Left lung (tissue), 10 donors: ENCODE results near the gene RAPGEF4. TPM values are rescaled to one million over a fixed set of nuclear protein-coding genes. Genes with fewer than 3 reads are reported as not detected.

ENCODE experiments used
- ATAC-seq: fragments of 200-7000 bp; cut with Tn5 transposase; one replicate; pipeline ENCODE4 v1.9.1; 2020; ENCODE audit warnings: moderate library complexity
- DNase-seq, 4 donors: peaks; one replicate each; pipeline ENCODE4 v3.0.0-alpha.2; 2013 to 2020
- H3K27ac ChIP-seq, 2 donors: fragments of 200-600 bp; sonication (generic) in 1 of 2; one replicate each; pipeline versions ENCODE4 v1.5.0 to v1.8.0; 2020 to 2021
- H3K27me3 ChIP-seq, 2 donors: fragments of 200-600 bp; sonication (generic) in 1 of 2; one replicate each; pipeline versions ENCODE4 v1.5.0 to v1.8.0; 2020 to 2021
- H3K36me3 ChIP-seq, 2 donors: fragments of 200-600 bp; sonication (generic) in 1 of 2; one replicate each; pipeline versions ENCODE4 v1.5.0 to v1.8.0; 2020 to 2021
- H3K4me1 ChIP-seq, 2 donors: fragments of 200-600 bp; one replicate each; pipeline ENCODE4 v1.8.0; 2021
- H3K4me3 ChIP-seq, 2 donors: fragments of 200-600 bp; sonication (generic) in 1 of 2; one replicate each; pipeline versions ENCODE4 v1.5.0 to v1.8.0; 2020 to 2021; ENCODE audit warnings: mild to moderate bottlenecking in 1 of 2
- H3K9me3 ChIP-seq, 2 donors: fragments of 200-600 bp; sonication (generic) in 1 of 2; one replicate each; pipeline versions ENCODE4 v1.5.0 to v1.8.0; 2020 to 2021
- CTCF ChIP-seq, 2 donors: fragments of 200-600 bp; sonication (generic) in 1 of 2; IDR thresholded peaks; one replicate each; pipeline versions ENCODE4 v1.5.0 to v1.8.0; 2021; ENCODE audit warnings: antibody characterized with exemption in 2 of 2
- intact Hi-C, 2 donors: fragments of 100-400 bp; cut with DNase I; formaldehyde crosslinking; loops; one replicate each; pipeline versions ENCODE4 v1.11.2 to v1.14.2; 2022
- polyA plus RNA-seq, 6 donors: library from polyadenylated mRNA; unstranded; fragments of 120-200 nt; gene quantifications; one replicate each; pipeline ENCODE4 v1.2.1, GENCODE V29; 2013; ENCODE audit not compliant: insufficient read length in 6 of 6
- total RNA-seq, 2 donors: library from RNA; stranded (reverse); fragmentation: NEBNext Ultra II Directional; extraction: Animal tissue kit (Norgen Biotek cat#: 25700); gene quantifications; one replicate each; pipeline ENCODE4 v1.2.1, GENCODE V29; 2021
- donor health status: DM: no; HTN: yes; CAD: no.
- donor health status: DM: no; HTN: no; CAD: no.

RAPGEF4 gene
- total and polyA plus RNA-seq, 8 donors: 9.1 to 16.2 (median 11.8) TPM

GRCh38 chr2:172705352-172705751 is 30.3 kb upstream of the RAPGEF4 start:
- H3K4me1 ChIP-seq: no peaks in the 10 kb centered on the region

DNA sequence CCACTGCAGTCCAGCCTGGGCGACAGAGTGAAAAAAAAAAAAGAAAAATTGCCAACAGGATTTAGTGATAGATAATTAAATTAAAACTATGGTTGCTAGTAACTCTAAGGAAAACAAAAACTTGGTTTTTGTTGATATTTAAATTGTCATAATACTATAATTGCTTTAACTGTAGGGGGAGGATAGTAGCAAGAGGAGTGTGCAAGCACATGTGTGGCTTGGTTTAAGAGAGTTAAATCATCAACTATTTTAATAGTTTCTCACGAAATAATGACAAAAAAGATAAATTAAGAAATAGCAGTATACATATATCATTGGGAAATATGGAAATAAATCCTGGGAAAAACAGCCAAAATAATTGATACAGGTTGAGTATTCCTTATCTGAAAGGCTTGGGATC is 27.4 kb upstream of the RAPGEF4 start:
- DNase-seq: no peak
- ATAC-seq: no peak
- peaks cover 8 to 16% of the 10 kb centered on the region in 2 donors for H3K27me3 ChIP-seq

More at GRCh38 chr2:172705352-172705751, 30.3 kb upstream of the RAPGEF4 start:
- TF ChIP-seq CTCF (IDR thresholded peaks at IDR 0.05): no peak
- H3K27ac ChIP-seq: no peak overlapping the region
- no peaks in the 10 kb centered on the region for H3K36me3 ChIP-seq
- peaks cover 8 to 13% of the 10 kb centered on the region in 2 donors for H3K27me3 ChIP-seq
- intact Hi-C loops: no loop called here
- DNase-seq (no peak), ATAC-seq (no peak)
- H3K4me3 ChIP-seq: no peak overlapping the region
- no peaks in the 10 kb centered on the region for H3K9me3 ChIP-seq

GRCh38 chr2:172709566-172710291 is 25.9 kb upstream of the RAPGEF4 start:
- H3K36me3 ChIP-seq: no peaks in the 10 kb centered on the region
- H3K27ac ChIP-seq: no peak overlapping the region
- intact Hi-C loops: no loop called here
- no peak overlapping the region for H3K4me3 ChIP-seq
- peaks cover 8 to 16% of the 10 kb centered on the region in 2 donors for H3K27me3 ChIP-seq
- TF ChIP-seq CTCF (IDR thresholded peaks at IDR 0.05): no peak
- ATAC-seq (no peak), DNase-seq (no peak)
- H3K9me3 ChIP-seq: no peaks in the 10 kb centered on the region
- no peaks in the 10 kb centered on the region for H3K4me1 ChIP-seq

More for the DNA sequence above, 27.4 kb upstream of the RAPGEF4 start:
- H3K27ac ChIP-seq: no peak overlapping the region
- intact Hi-C loops: no loop called here
- no peaks in the 10 kb centered on the region for H3K36me3 ChIP-seq
- H3K9me3 ChIP-seq: no peaks in the 10 kb centered on the region
- TF ChIP-seq CTCF (IDR thresholded peaks at IDR 0.05): no peak
- no peak overlapping the region for H3K4me3 ChIP-seq
- H3K4me1 ChIP-seq: no peaks in the 10 kb centered on the region

GRCh38 chr2:172710584-172711047 is 25.0 kb upstream of the RAPGEF4 start:
- DNase-seq: peak in 1 of 4 donors; percentile 43
- peak; percentile 95 for ATAC-seq
- H3K27me3 ChIP-seq: peaks cover 8 to 16% of the 10 kb centered on the region in 2 donors
- H3K36me3 ChIP-seq: no peaks in the 10 kb centered on the region
- H3K27ac ChIP-seq: no peak overlapping the region
- no peaks in the 10 kb centered on the region for H3K9me3 ChIP-seq
- no peaks in the 10 kb centered on the region for H3K4me1 ChIP-seq
- intact Hi-C loops: no loop called here
- peak; percentile 19 to 47 for TF ChIP-seq CTCF (IDR thresholded peaks at IDR 0.05)
- H3K4me3 ChIP-seq: no peak overlapping the region

GRCh38 chr2:172711110-172711509 is 24.5 kb upstream of the RAPGEF4 start:
- TF ChIP-seq CTCF (IDR thresholded peaks at IDR 0.05): no peak
- H3K9me3 ChIP-seq: no peaks in the 10 kb centered on the region
- DNase-seq (no peak), ATAC-seq (no peak)
- no peaks in the 10 kb centered on the region for H3K4me1 ChIP-seq
- H3K27me3 ChIP-seq: peaks cover 8 to 16% of the 10 kb centered on the region in 2 donors
- H3K27ac ChIP-seq: no peak overlapping the region
- no peak overlapping the region for H3K4me3 ChIP-seq
- H3K36me3 ChIP-seq: no peaks in the 10 kb centered on the region
- intact Hi-C loops: no loop called here
